IMR-90 (cell line): ENCODE measurements around the gene SURF2. TPM values are rescaled to one million over a fixed set of nuclear protein-coding genes. Genes with fewer than 3 reads are reported as not detected.

ENCODE experiments used
- ATAC-seq: fragments of 200-7000 bp; cut with Tn5 transposase; 2 replicates; pipeline ENCODE4 v1.9.1; 2020; ENCODE audit warnings: low read depth, mild to moderate bottlenecking, moderate library complexity
- BruUV-seq: library from RNA; stranded (reverse); fragments of 400-500 nt; replicated peaks from 2 replicates; lab custom pipeline; 2021; lab: Mats Ljungman, UMichigan
- CTCF ChIA-PET: fragments of 300-600 bp; formaldehyde crosslinking; extraction: SDS; loops from one replicate; lab custom pipeline; 2021; ENCODE audit warnings: antibody characterized with exemption; lab: Yijun Ruan, JAX
- POLR2A ChIA-PET: fragments of 300-600 bp; sonication (Branson Sonifier 250); formaldehyde crosslinking; loops from one replicate; lab custom pipeline; 2022; ENCODE audit warnings: antibody characterized with exemption; ENCODE audit not compliant: unreplicated experiment; lab: Charles Lee
- DNase-seq: peaks from one replicate; pipeline ENCODE4 v3.0.0; 2013
- H2AFZ ChIP-seq: replicated peaks from 2 replicates; pipeline ENCODE3; 2013; ENCODE audit warnings: low read length, mild to moderate bottlenecking; ENCODE audit not compliant: poor library complexity
- H2AK5ac ChIP-seq: 2 replicates; pipeline ENCODE4 v1.6.1; 2013; ENCODE audit warnings: low read depth, low read length, inconsistent platforms
- H2AK9ac ChIP-seq: replicated peaks from 2 replicates; pipeline ENCODE3; 2013; ENCODE audit warnings: mild to moderate bottlenecking, low read depth, low read length, moderate library complexity; ENCODE audit not compliant: poor library complexity
- H2BK120ac ChIP-seq: 2 replicates; pipeline ENCODE4 v1.6.1; 2013; ENCODE audit warnings: low read depth, low read length, inconsistent platforms
- H2BK15ac ChIP-seq: 3 replicates; pipeline ENCODE4 v1.6.1; 2013; ENCODE audit warnings: low read depth, low read length, inconsistent platforms
- H2BK20ac ChIP-seq: 2 replicates; pipeline ENCODE4 v1.6.1; 2013; ENCODE audit warnings: low read depth, mild to moderate bottlenecking, inconsistent platforms, low read length, moderate library complexity
- H2BK5ac ChIP-seq: 2 replicates; pipeline ENCODE4 v1.6.1; 2013; ENCODE audit warnings: mild to moderate bottlenecking, low read depth, low read length, inconsistent platforms; ENCODE audit not compliant: poor library complexity, severe bottlenecking
- H3K14ac ChIP-seq: replicated peaks from 2 replicates; pipeline ENCODE4 v1.6.1; 2013; ENCODE audit warnings: low read depth, low read length, inconsistent platforms
- H3K18ac ChIP-seq: 2 replicates; pipeline ENCODE4 v1.6.1; 2013; ENCODE audit warnings: low read depth, low read length, control low read depth
- H3K23ac ChIP-seq: 2 replicates; pipeline ENCODE4 v1.6.1; 2013; ENCODE audit warnings: low read depth, low read length, inconsistent platforms
- H3K27ac ChIP-seq: 2 replicates; pipeline ENCODE4 v1.5.1; 2013; ENCODE audit warnings: mild to moderate bottlenecking, control low read depth, low read length; ENCODE audit not compliant: insufficient read depth
- H3K27me3 ChIP-seq: 2 replicates; pipeline ENCODE4 v1.6.1; 2013; ENCODE audit warnings: low read length; ENCODE audit not compliant: control insufficient read depth, insufficient read depth
- H3K36me3 ChIP-seq: 2 replicates; pipeline ENCODE4 v1.6.1; 2013; ENCODE audit warnings: low read length, mixed read lengths; ENCODE audit not compliant: control insufficient read depth, insufficient read depth
- H3K4ac ChIP-seq: 2 replicates; pipeline ENCODE4 v1.6.1; 2013; ENCODE audit warnings: low read depth, low read length, inconsistent platforms
- H3K4me1 ChIP-seq: 2 replicates; pipeline ENCODE4 v1.6.1; 2013; ENCODE audit warnings: low read length, mixed read lengths; ENCODE audit not compliant: control insufficient read depth, insufficient read depth
- H3K4me2 ChIP-seq: 2 replicates; pipeline ENCODE4 v1.6.1; 2013; ENCODE audit warnings: low read depth, mild to moderate bottlenecking, control low read depth, low read length, moderate library complexity
- H3K4me3 ChIP-seq: 2 replicates; pipeline ENCODE4 v1.5.1; 2013; ENCODE audit warnings: low read depth, mild to moderate bottlenecking, control low read depth, low read length, moderate library complexity; ENCODE audit not compliant: insufficient read depth
- H3K56ac ChIP-seq: 2 replicates; pipeline ENCODE4 v1.6.1; 2013; ENCODE audit warnings: low read length, inconsistent platforms; ENCODE audit not compliant: insufficient read depth; ENCODE audit errors: extremely low read depth
- H3K79me1 ChIP-seq, 2 experiments: 2 replicates each; pipeline ENCODE4 v1.6.1; 2013; ENCODE audit warnings: low read length in 2 of 2, inconsistent platforms in 1 of 2, low read depth in 1 of 2
- H3K9ac ChIP-seq: 2 replicates; pipeline ENCODE4 v1.6.1; 2013; ENCODE audit warnings: low read depth, low read length, control low read depth
- H3K9me1 ChIP-seq: 2 replicates; pipeline ENCODE4 v1.6.1; 2013; ENCODE audit warnings: low read length, inconsistent platforms; ENCODE audit not compliant: insufficient read depth
- H3K9me3 ChIP-seq: 2 replicates; pipeline ENCODE4 v1.6.1; 2013; ENCODE audit warnings: low read length; ENCODE audit not compliant: control insufficient read depth, insufficient read depth
- H4K20me1 ChIP-seq: 2 replicates; pipeline ENCODE4 v1.6.1; 2013; ENCODE audit warnings: low read length, inconsistent platforms; ENCODE audit not compliant: insufficient read depth
- H4K5ac ChIP-seq: 2 replicates; pipeline ENCODE4 v1.6.1; 2013; ENCODE audit warnings: mild to moderate bottlenecking, low read depth, low read length, control low read depth
- H4K8ac ChIP-seq, 2 experiments: 2 replicates each; pipeline ENCODE4 v1.6.1; 2013; ENCODE audit warnings: low read depth in 2 of 2, low read length in 2 of 2, control low read depth in 1 of 2, inconsistent platforms in 1 of 2
- H4K91ac ChIP-seq: 2 replicates; pipeline ENCODE4 v1.6.1; 2013; ENCODE audit warnings: low read depth, low read length, inconsistent platforms; ENCODE audit not compliant: insufficient read depth
- BHLHE40 ChIP-seq: fragments of 150-350 bp; IDR thresholded peaks from 2 replicates; pipeline ENCODE4 v1.6.1; 2016; ENCODE audit warnings: mild to moderate bottlenecking, low read depth, low read length
- WGBS, 2 experiments: methylation state at CpG; one replicate each; pipeline versions ENCODE4 v1.1.5 to v1.1.7; 2013; ENCODE audit warnings: missing lambda C conversion rate in 2 of 2; ENCODE audit not compliant: insufficient read length in 1 of 2; ENCODE audit errors: extremely low coverage in 2 of 2; 5-methylcytosine and 5-hydroxymethylcytosine counted together
- dilution Hi-C: fragments of 300-500 bp; cut with HindIII; formaldehyde crosslinking; loops from one replicate; pipeline ENCODE4 v1.14.3; 2018; ENCODE audit warnings: low sequenced_read_pairs; ENCODE audit not compliant: unreplicated experiment
- in situ Hi-C: fragments of 300-500 bp; cut with MboI; formaldehyde crosslinking; loops from 3 replicates; pipeline ENCODE4 v1.14.3; 2019; ENCODE audit warnings: low sequenced_read_pairs, inconsistent platforms, mixed read lengths
- intact Hi-C: fragments of 100-400 bp; cut with micrococcal nuclease; formaldehyde crosslinking; loops from 2 replicates; pipeline ENCODE4 v1.10.0; 2022
- polyA plus RNA-seq, 3 experiments: library from polyadenylated mRNA; depleted of rRNA; stranded (reverse); fragments of >200 nt; gene quantifications; 2 replicates each; pipeline ENCODE4 v1.2.3, GENCODE V29; 2012; ENCODE audit warnings: low replicate concordance in 1 of 3
- total RNA-seq: library from RNA; depleted of rRNA; stranded (reverse); fragments of >200 nt; gene quantifications from 2 replicates; pipeline ENCODE4 v1.2.3, GENCODE V29; 2012

The SURF2 gene
- total and polyA plus RNA-seq, 2 of the 4 experiments (the other 2 are of a cell fraction), result 9.9 to 16.3 TPM

- WGBS, 2 experiments, result 100% methylated on average over 1 of the region's 7 CpGs; no CpG with 5 or more reads in 1 of the 2 experiments
- Histone ChIP-seq H2AK9ac (no peak overlapping the region), H2AFZ (no peak overlapping the region), H3K27ac (no peak overlapping the region), H3K23ac (no peak overlapping the region), H2BK120ac (no peak overlapping the region), H3K4me3 (no peak overlapping the region), H4K91ac (no peak overlapping the region), H3K14ac (no peak overlapping the region), H3K9me1 (0 out of 2 replicates have a peak, but pooled peaks cover 4% of the 10 kb centered on the region), H3K56ac (no peak overlapping the region), H2AK5ac (no peak overlapping the region), H4K20me1 (peaks cover 17% of the 10 kb centered on the region; the same call in 1 of the 2 replicates), H4K5ac (no peak overlapping the region), H3K4me2 (no peak overlapping the region), H3K36me3 (peaks cover 20% of the 10 kb centered on the region), H3K4me1 (peaks cover 2% of the 10 kb centered on the region; the same call in 1 of the 2 replicates), H2BK20ac (no peak overlapping the region), H3K9me3 (no peaks in the 10 kb centered on the region), H2BK5ac (no peak overlapping the region), H3K18ac (no peak overlapping the region), H3K79me1 (peaks cover 0 to 22% of the 10 kb centered on the region in 2 experiments; a peak in 2 of 4 replicates), H3K9ac (no peak overlapping the region), H3K27me3 (peaks cover 1% of the 10 kb centered on the region; the same call in 1 of the 2 replicates), H3K4ac (no peak overlapping the region), H4K8ac (no peak overlapping the region), H2BK15ac (no peak overlapping the region)
- POLR2A ChIA-PET, result no interaction called here
- in situ Hi-C loops, result loop anchor here (10.0 kb wide), 2 partner anchors 82 to 322 kb away; no protein-coding TSS in a partner anchor
- TF ChIP-seq BHLHE40, result no peak
- no peak for DNase-seq
- BruUV-seq, result no TSS peak
- CTCF ChIA-PET, result no interaction called here
- no peak for ATAC-seq
- dilution Hi-C loops, result no loop called here
- intact Hi-C loops, result no loop called here
These were observed 46.3 kb downstream of the SURF2 start for GRCh38 chr9:133402689-133403088.
